GM12801 (cell line): ENCODE measurements around the gene ELF1.

Source experiments
- CTCF ChIP-seq: IDR thresholded peaks from one replicate; pipeline ENCODE4 v1.5.1; 2011; ENCODE audit warnings: control low read depth; ENCODE audit not compliant: insufficient read length; ENCODE audit errors: extremely low read depth

ELF1 gene

DNA sequence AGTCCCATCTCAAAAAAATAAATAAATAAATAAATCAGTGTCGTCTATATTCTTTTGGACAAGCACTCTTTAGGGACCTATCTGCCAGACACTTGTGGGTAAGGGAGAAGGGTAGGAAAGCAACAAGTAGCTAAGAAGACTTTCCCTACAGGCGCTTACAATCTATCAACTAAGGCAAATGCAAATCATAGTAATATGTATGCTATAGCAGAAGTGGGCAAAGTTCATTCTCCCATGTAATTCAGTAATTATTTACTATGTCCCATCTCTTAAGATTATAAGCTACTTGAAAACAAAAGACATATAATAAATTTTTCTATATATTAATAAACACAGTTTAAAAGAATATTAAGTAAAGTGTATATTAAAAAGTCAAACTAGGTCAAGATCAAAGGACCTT is 16.5 kb downstream of the ELF1 start:
- TF ChIP-seq CTCF: no peak

DNA sequence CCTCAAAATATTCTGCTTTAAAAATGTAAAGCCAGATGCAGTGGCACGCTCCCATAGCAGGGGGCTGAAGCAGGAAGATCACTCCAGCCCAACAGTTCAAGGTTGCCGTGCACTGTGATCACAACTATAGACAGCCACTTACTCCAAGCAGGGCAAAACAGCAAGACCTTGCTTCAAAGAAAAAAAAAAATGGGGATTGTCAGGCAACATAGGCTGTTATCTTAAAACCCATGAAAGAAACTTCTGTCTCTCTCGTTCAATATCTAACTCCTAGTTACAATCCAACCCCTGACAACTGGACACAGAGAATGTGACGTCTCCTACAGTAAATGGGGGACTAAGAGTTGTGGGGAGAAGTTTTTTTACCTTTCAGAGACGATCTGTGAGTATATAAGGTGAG is 17.4 kb downstream of the ELF1 start:
- no peak for TF ChIP-seq CTCF

DNA sequence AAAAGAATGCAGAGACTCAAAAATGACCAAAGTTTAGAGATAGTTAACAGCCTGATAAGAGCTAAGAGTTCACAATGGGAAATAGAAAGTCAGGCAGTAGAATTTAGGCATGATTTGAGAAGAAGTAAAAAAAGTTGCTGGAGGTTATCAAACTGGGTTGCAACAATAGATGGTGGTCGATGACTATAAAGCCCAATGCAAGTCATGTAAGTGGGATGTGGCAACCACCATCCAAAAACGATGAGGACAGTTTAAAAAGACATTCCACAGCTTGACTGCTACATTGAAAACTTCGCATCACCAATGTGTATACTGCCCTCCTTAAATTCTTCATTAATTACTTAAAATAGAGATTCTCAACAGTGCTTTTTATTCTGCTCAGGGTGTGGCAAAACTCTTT is 19.7 kb downstream of the ELF1 start:
- no peak for TF ChIP-seq CTCF

DNA sequence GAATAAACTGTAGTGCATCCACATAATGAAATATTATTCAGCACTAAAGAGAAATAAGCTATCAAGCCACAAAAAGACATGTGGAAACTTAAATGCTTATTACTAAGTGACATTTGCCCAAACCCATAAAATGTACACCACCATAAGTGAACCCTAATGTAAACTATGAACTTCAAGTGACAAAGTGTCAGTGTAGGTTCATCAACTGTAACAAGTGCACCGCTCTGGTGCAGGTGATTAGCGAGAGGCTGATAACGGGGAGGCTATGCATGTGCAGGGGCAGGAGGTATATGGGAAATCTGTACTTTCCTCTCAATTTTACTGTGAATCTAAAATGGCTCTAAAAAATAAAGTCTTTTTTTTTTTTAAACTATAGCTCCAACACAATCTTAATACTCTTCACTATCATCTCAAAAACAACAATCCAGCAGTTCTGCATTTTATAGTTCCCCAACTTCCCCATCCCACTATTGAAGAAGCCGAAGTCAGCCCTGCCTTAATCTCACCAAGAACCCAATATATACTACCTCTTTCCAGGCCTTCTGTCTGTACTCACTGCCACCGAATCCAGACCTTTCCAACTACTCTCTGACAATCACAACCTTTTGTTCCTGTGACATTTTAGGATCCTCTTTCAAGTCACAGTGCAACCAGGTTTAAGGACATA is 22.6 kb downstream of the ELF1 start:
- TF ChIP-seq CTCF: no peak

- TF ChIP-seq CTCF: no peak
These were observed 23.1 kb downstream of the ELF1 start for GRCh38 chr13:40995997-40996396.

DNA sequence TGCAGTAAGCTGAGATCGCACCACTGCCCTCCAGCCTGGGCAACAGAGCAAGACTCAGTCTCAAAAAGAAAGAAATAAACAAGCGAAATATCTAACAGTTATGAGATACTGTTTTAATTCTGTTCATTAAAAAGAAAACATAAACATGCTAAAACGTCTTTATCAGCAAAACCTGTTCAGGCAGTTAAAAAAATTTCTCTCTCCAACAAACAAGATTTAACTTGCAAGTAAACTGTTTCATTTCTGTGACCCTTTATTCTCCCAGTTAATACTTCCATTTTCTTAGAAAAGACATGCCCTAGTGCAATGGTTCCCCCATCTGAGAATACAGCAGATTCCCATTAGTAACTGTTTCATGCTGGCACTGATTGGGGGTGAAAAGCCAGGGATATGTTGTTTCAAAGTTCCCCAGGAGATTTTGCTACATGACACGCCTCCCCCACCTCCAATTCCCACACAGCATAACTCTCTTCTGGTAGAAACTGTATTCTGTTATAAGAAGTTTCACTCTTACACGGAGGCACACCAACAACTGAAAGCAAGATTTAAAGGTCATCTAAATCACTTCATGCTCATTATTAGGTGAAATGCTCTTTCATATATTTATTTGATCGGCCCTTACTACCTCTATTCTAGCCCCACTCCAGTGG is 24.4 kb downstream of the ELF1 start:
- TF ChIP-seq CTCF: no peak

DNA sequence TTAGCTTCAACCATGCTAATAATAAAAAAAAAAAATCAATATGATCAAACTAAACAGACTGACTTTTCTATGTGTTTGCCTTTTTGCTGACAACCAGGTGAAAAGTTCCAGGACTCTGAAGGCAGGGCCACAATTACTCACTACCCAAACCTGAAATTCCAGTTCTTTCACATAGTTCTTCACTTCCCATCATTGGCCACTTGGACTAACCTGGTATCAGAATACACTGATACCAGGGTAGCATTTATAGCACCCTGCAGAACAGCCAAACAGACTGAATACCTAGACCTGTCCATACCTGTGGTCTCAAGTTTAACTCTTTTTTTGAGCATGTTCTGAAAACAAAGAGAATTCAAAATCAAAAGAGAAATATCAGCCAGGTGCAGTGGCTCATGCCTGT is 25.1 kb downstream of the ELF1 start:
- TF ChIP-seq CTCF: no peak
